Measurements from ENCODE around the gene TTLL12.
"Not testable (repeated sequence)": the region's sequence is repeated elsewhere in the genome, so short reads cannot be mapped to it uniquely, and the experiment has no call there.

TTLL12 gene

DNA sequence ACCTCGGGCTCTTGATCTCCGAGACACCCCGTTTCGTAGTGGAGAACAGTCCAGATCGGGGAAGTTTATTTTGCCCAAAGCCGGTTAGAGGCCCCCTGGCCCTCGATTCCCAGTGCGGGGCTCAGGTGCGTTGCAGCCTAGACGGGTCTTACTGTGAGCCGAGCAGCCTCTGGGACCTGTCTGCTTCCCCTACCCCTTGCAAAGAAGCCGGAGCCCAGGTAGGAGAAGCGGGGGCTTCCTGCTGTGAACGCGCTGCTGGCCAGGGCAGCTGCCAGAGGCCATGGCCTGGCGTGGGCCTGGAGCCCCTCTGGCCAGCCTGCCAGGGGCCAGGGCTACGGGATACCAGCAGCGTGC lies 35.0 kb downstream of the TTLL12 start:
- DNase-seq, result peak in 2 of 3 experiments; percentile 48 to 53

DNA sequence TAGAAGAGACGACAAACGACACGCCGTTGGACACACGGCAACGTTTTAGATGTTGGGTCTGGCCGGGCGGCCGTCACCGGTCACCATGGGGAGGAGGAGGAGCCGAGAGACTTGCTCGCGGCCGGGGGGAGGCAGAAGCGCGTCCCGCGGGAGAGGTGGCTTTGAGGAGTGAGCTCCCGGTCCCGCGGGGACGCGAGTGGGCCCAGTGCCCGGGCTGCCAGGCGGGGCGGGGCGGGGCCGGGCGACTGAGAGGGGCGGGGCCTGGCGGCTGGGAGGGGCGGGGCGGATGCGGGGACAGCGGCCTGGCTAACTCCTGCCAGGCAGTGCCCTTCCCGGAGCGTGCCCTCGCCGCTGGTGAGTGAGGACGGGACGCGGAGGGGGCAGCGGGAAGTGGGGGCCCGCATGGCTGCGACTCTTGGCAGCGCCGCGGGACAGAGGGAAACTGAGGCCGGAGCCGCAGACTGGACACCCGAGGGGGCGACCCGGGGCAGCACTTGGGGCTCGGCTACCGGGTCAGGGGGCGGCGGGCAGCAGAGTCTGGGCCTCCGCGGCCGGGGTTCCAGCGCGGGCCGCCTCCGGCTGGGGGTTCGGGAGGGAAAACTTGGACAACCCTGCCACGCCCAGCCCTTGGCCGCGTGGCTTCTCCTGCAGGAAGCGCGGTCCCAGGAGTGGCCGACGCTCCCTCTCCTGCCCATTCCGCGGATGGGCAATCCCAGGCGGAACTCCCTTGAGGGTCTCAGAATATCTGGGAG lies 35.5 kb downstream of the TTLL12 start, which contains the start of gene TSPO:
Gene TSPO, plus strand, starts transcription at position 309 of the 752 bp plus-strand sequence. CDS start 7,680 bp downstream, outside the sequence.
- DNase-seq, result peak in 2 of 3 experiments; percentile 48 to 53

DNA sequence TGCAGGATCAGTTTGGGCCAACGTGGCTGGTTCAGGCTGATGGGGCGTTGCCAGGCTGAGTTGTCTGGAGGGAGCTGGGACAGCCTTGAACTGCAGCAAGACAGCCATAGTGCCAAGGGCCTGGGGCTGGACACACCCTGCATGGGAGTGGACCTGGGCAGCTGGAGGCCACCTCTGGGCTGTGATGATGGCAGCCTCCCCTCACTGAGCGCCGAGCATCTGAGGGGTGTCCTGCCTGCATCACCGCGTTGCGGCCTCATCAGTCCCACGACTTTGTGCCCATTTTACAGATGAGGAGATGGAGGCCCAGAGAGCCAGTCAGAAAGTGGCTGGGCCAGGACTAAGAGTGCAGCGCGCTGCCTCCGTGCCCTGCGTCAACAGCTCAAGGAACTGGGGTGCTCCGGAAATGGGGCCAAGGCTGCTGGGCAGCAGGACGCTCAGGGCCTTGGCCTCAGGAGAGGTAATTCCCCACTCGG lies 36.2 kb downstream of the TTLL12 start:
- no peak for DNase-seq

DNA sequence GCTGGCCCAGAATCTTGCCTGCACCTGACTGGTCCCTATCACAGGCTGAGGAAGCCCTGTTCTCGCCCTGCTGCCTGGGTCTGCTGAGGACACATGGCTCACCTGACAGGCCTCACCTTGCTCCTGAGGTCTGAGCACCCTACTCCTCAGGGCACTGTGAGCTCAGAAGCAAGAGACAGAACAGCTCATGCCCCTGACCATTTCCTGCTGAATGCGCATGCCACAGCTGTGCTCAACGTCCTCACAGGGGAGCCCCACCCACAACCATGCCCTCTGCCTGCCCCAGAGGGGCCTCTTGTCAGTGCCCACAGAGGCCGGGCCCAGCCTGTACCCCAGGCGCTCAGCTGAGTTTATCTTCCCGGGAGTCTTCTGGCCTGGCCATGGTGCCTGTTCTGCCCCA lies 38.4 kb downstream of the TTLL12 start:
- DNase-seq, result no peak

DNA sequence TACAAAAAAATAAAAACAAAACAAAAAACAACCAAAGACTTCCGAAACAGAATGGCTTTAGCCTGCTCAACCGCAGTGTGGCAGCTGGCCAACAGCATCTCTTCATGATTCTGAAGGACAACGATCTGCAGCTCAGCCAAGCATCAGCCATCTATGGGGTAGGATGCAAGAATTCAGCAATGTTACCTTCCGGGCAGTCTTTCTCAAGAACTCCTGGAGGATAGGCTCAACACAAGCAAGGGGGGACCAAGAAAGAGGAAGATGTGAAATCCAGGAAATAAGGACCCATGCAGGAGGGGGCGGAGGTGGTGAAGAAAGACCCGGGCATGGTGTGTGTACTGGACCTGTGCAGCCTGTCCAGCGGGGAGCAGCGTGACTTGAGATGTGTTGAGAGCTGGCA lies 39.1 kb downstream of the TTLL12 start:
- no peak for DNase-seq

DNA sequence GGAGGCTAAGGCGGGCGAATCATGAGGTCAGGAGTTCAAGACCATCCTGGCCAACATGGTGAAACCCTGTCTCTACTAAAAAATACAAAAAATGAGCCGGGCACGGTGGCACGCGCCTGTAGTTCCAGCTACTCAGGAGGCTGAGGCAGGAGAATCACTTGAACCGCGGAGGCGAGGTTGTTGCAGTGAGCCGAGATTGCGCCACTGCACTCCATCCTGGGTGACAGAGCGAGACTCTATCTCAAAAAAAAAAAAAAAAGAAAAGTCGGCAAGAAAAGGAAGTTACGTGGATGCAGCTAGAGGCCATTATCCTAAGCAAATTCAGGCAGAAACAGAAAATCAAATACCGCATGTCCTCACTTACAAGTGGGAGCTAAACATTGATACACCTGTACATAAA lies 40.6 kb downstream of the TTLL12 start:
- not testable (repeated sequence) for DNase-seq

DNA sequence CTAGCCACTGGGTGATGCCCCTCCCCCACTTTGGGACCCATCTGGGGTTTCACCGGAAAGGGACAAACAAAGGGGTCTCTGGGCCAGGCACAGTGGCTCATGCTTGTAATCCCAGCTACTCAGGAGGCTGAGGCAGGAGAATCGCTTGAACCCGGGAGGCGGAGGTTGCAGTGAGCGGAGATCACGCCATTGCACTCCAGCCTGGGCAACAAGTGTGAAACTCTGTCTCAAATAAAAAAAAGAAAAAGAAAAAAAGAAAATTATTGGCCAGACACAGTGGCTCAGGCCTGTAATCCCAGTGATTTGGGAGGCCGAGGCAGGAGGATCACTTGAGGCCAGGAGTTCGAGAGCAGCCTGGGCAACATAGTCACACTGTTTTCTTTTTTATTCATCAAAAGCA lies 41.6 kb downstream of the TTLL12 start:
- not testable (repeated sequence) for DNase-seq

DNA sequence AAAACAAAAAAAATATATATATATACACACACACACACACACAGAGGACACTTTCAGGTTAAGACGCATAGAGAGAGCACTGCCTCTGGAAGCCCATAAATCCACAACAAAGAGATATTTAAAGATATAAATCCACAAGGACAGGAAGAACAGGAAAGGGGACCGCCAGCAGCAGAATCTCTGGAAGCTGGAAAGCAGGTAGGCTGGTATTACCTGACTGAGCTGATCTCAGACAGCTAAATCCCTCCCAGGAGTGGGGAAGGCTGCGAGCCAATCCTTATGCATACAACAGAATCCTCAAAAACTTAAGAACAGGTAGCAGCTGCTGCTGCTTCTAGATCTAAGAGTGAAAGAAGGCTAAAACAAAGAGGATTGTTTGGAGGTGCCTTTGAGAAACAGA lies 42.0 kb downstream of the TTLL12 start:
- DNase-seq, result no peak

DNA sequence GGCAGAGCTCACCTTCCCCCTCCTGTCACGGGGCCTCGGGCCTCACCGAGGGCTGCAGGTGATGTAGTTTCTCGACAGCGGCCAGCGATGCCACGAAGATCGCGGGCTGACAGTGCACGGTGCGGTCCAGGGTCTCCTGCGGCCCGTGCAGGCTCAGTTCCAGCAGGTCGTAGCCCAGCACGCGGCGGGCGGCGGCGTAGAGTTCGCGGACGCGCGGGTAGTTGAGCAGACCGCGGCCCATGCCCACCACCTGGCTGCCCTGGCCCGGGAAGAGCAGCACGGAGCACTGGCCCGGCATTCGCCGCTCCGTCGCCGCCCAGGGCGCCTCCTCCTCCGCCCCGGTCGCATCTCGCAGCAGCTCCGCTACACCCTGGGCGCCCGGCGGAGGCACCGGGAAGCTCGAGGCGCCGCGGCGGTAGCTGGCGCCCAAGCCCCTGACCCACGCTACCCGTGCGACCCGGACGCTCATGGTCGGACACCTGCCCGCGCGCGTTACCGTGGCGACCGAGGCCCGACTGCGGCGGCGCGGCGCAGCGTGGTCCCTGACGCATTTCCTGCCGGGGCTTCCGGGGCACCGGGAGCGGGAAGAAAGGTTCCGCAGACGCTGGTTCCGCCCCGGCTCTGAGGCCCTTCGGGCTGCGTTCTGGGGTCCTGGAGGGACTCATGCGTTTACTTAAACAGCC lies 43.9 kb downstream of the TTLL12 start, which contains the start of gene MCAT:
Gene MCAT, minus strand, starts transcription at position 519 of the 683 bp plus-strand sequence. Its CDS starts 50 bp downstream, at position 469.
- DNase-seq, result peak; percentile 65 to 84 (median 77)

DNA sequence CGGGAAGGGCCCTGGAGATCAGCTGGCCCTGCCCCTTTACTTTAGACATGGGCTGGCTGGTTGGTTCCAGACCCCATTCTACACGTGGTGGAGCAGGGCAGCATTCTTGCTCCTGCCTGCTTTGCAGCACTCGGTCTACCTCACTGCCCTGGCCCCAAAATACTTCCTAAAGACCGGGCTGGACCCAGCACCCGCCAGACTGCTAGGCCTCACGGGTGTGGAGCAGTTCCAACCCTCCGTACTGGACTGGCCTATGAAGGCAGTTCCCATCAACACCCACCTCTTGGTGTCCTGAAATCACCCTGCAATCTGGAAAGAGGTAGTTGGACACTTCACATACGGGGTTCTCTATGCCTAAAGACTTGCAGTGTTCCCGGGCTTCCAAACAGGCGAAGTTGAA lies 50.1 kb downstream of the TTLL12 start:
- no peak for DNase-seq

DNA sequence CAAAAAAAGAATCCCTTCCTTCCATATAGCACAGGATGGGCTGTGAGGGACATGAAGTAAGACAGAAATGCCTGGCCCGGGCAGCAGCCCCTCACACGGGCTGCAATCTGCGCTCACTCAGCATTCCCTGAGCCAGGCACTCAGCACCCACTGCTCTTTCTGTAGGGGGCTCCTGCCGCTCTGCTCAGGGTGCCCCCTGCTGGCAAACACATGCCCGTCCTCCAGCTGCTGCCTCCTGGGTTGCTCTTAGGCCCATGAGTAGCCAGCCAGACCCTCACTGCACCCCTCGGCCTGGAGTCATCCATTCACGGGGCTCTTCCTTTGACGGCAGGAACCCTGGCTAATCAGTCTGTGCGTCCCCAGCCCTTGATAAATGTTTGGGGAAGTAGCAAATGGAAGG lies 50.7 kb downstream of the TTLL12 start:
- DNase-seq, result peak in 1 of 3 experiments; percentile 9

DNA sequence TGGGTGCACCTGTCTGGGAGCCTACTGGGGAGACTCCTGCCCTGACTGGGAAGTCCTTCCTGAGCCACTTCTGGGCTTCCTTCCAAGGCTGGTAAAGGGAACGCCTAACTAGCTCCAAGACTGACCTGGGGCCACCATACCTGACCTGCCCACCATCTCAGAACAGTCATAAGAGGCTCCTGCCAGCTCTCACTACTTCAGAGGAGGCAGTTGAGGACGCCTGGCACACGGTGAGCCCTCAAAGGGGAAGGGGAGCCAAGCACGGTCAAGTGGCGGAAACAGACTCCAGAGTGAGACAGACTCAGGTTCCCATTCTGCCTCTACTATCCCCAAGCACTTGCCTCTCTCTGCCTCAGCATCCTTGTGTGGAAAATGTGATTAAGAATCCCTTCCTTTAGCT lies 51.4 kb downstream of the TTLL12 start:
- DNase-seq, result no peak

DNA sequence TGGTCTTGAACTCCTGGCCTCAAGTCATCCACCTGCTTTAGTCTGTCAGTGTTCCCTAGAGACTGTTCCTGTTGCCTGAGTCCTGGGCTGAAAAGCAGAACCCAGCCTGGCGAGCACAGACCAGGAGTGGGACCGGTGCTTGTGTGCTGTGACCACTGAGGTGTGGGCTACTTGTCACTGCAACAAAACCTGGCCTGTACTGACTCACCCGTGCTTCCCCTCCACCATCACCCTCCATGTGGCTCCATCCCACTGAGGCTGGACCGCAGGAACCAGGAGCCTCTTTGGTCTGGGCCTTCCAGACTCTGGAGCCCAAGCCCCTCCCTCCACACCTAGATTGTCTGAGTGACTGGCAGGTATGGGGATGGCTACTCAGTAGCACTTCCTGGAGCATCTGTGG lies 52.4 kb downstream of the TTLL12 start:
- no peak for DNase-seq

DNA sequence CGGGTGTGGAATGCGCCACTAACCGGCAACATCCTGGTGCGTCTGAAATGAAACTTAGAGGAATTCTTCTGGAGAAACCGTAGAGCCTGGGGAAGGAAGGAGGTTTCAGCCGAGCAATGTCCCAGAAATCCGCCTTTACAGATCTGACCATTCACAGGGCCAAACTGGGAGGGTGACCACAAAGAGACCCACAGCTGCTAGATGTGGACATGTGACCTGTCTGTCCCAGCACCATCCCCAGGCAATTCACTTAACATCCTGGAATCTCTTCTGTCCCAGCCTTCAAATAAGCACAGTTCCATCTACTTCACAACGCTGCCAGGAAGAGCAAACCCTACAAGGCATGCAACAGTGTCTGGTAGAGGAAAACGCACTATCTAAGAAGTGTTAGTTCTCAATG lies 53.5 kb downstream of the TTLL12 start:
- DNase-seq, result no peak

DNA sequence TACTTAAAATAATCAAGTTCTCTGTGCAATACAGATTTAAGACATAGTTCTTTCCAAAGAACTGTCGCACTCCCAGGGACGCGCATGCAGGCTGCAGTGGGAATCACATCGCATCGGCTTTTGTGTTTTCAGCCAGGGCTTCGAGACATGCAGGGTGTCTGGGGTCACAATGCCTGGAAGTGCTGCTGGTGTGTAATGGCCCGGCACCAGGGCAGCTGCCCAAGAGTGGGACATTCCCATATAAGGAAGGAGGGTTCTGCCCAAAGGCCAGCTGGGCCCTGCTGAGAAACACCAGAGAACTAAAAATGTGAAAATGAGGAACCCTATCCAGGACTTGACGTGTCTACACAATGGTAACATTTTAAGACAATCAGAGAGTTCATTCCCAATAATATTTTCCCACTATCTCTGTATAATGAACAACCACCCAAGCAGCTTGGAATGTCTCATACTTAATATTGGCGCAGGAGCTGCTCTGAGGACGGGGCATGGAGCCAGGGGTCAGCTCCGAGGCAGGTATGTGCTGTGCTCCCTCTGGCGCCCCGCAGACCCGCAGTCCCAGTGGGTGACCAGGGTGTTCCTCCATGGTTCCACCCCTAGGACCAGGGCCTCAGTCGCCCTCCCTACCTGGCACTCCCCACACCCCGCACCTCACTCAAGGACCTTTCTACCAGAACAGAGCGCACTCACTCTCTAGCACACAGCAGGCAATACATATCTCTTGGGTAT lies 55.0 kb downstream of the TTLL12 start:
- no peak for DNase-seq

DNA sequence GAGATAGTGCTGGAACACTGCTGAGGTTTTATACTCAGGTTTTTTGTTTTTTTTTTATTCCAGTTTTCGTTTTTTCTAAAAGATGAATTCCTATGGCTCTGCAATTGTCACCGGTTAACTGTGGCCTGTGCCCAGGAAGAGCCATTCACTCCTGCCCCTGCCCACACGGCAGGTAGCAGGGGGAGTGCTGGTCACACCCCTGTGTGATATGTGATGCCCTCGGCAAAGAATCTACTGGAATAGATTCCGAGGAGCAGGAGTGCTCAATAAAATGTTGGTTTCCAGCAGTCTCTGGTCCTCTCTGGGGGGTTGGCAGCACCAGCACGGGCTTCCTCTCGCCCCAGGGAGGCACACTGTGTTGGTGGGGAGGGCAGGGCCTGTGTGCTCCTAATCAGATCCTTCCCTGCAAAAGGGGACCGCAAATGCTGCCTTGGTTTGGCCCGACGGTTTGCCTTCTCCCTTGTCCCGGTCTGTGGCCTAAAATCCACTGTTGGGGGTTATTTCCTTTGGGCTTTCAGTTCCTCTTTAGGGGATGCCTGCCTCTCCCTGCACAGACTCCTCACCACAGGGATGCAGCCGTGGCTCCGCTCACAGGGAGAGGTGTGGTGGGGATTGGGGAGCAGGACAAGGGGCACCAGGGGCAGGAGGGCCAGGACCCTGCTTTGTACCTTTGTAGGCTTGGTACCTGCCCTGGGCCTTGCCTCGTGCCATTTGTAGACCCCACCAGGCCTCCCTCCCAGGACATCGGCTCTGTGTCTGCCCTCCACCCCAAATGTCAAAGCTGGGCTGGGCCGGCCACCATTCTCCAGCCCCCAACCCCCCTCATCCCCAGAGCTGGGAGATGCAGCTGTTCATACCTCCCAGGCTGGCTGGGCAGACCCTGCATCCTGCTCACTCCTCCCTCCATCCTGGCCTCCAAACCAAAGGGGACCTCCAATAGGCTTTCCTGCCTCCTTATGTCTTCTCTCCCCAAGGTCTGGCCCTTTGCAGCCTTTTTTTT lies 57.2 kb downstream of the TTLL12 start:
- DNase-seq, result peak; percentile 43 to 84 (median 57)

DNA sequence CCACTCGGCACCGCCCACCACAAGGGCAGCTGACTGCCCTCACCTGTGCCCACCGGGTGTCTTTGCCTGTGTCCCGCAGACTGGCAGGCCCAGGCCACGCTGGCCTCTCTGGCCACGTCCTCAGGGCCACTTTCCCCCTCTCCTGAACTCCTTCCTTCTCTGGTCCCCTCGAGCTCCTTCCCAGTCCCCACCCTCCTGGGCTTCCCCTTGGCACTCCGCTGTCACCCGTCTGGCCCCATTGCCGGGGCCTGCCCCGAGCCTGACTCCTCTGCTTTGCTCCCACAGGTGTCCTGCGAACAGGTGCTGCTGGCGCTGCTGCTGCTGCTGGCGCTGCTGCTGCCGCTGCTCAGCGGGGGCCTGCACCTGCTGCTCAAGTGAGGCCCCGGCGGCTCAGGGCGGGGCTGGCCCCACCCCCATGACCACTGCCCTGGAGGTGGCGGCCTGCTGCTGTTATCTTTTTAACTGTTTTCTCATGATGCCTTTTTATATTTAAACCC lies 58.0 kb downstream of the TTLL12 start:
- peak; percentile 73 to 87 (median 78) for DNase-seq

DNA sequence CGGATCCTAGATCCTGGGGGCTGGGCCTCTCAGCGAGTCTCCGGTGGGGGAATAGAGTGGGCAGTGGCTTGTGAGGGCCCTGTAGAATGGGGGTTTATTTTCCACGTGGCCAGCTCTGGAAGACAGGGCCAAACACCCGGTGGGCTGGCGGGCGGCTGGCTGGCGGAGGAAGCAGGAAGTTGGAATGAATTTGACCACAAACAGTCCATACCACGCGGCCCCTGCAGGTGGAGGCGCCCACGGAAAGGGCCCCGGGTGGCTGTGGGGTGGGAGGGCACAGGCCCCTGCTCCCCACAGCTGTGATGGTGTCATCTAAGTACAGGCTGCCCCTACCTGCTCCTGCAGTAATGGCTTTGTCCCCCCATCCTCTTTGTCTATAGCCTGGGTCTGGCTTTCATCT lies 58.8 kb downstream of the TTLL12 start:
- DNase-seq, result peak in 1 of 3 experiments; percentile 20

DNA sequence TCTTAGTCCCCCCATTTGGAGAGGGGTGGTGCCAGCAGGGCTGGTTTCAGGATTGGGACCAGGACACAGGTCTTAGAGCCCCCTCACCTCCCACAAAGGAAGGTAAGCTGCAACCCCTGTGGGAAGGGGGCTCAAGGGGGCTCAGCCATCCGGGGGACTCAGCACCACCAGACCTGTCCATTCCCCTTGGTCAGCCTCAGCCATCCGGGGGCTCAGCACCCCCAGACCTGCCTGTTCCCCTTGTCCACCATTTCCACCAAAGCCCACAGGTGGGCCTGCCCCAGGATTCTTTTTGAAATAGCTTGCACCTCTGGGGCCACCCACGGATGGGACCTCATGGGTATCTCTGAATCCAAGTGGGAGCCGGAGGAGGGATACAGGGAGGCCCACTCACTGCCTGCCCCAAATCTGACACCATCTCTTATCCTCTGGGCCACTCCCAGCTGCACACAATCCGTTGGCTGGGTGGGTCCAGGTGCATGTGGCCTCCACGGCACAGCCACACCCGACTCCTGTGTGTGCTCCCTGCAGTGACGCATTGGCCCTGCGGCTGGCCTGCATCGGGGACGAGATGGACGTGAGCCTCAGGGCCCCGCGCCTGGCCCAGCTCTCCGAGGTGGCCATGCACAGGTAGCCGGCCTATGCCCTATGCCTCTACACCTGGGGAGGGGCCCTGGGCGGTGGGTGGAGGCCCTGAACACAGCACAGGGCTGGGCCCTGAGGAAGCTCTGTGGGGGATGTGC lies 59.6 kb downstream of the TTLL12 start:
- peak in 1 of 3 experiments; percentile 13 for DNase-seq

DNA sequence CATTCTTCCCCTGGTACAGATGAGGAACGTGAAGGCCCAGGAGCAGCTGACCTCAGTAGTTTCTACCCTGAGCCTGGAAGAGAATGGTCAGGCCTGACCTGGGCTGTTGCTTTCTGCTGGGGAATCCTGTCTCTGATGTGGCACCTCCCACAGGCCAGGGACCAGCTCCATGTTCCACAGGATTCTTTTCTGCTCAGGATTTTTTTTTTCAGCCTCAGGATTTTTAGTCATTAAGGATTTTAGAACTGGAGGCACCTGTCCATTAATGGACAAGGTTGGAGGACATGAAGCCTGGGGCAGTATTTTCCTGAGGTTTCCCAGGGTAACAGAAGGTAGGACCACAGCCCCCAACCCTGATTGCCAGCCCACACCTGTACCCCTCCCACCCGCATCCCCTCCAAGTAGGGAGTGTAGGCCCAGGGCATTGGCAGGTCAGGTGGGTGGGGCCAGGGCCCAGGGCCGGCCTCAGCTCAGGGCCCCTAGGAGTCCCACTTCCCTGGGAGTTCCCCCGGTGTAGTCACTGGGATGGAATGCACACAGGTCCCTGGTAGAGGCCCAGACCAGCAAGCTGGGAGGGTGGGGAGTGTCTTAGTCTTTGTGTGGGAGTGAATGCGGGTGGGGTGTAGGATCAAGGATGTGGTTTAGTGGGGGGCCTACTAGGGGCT lies 60.3 kb downstream of the TTLL12 start:
- DNase-seq, result no peak
